ENCODE data around the gene YARS1. TPM values are rescaled to one million over a fixed set of nuclear protein-coding genes. Genes with fewer than 3 reads are reported as not detected.

YARS1 gene
- total and polyA plus RNA-seq, 2 of the 13 experiments (the other 11 are each of a cell fraction or from before 2014, with no cell fraction given), result 50.1 to 113 TPM

DNA sequence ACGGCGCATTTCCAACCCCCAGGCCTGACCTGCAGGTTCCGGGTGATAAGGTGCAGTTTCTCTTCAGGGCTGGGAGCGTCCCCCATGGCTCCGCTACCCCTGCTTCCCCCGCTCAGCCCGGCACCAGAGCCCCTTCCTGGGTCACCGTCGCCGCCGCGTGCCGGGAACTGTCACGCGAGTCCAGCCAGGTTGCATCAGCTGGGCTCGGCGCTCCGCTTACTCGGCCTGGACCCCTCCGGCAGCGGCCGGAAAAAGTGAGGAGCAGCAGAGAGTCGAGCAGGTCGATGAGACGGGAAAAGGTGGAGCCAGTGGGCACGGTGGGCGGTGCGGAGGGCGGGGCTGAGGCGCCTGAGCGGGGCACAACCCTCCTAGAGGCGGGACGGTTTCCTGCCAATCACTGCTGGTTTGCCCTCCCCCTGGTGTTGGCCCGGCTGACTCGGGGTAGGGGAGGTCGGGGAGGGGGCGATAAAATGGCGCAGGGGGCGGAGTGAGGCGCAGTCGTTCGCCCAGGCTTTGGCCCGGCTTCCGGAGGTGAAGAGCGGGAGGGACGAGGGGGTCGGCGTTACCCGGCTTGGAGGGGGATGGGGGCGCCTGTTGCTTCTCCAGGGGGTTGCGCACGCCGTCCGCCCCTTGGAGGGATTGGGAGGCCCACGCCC lies at the start of gene YARS1, which contains the start of gene S100PBP (continued):
- TF ChIP-seq ARHGAP35 (CRISPR knock-in tag; IDR thresholded peaks at IDR 0.05; ENCODE audit: borderline replicate concordance) (peak; percentile 78; the same call in 1 of the 2 replicates), ZFYVE20 (CRISPR knock-in tag; IDR thresholded peaks at IDR 0.05; ENCODE audit: borderline replicate concordance, low read depth) (no peak), ZNF136 (CRISPR knock-in tag; IDR thresholded peaks at IDR 0.05; ENCODE audit: low read depth) (peak; percentile 96), BRCA1 (CRISPR knock-in tag; IDR thresholded peaks at IDR 0.05) (peak; percentile 93; the same call in 1 of the 2 replicates), CREB3 (CRISPR knock-in tag; IDR thresholded peaks at IDR 0.05) (0 out of 2 replicates have a peak, but pooled peaks have one; percentile 52), ZNF441 (CRISPR knock-in tag; IDR thresholded peaks at IDR 0.05; ENCODE audit: borderline replicate concordance) (peak; percentile 98), MED13 (CRISPR knock-in tag; IDR thresholded peaks at IDR 0.05) (peak; percentile 34; the same call in 1 of the 2 replicates), KLF9 (CRISPR knock-in tag; IDR thresholded peaks at IDR 0.05; ENCODE audit: low read depth) (0 out of 2 replicates have a peak, but pooled peaks have one; percentile 80), ZNF263 (CRISPR knock-in tag; IDR thresholded peaks at IDR 0.05) (peak; percentile 52; the same call in 1 of the 2 replicates), ATF7-NPFF (CRISPR knock-in tag; IDR thresholded peaks at IDR 0.05; ENCODE audit: low read depth) (peak; percentile 95), TEAD2 (CRISPR knock-in tag; IDR thresholded peaks at IDR 0.05) (no peak), ATM (IDR thresholded peaks at IDR 0.05; ENCODE audit: borderline replicate concordance) (no peak), REPIN1 (CRISPR knock-in tag; IDR thresholded peaks at IDR 0.05; ENCODE audit: borderline replicate concordance, low read depth) (peak; percentile 98), ZNF329 (CRISPR knock-in tag; IDR thresholded peaks at IDR 0.05; ENCODE audit: low read depth) (peak; percentile 83), ZNF878 (CRISPR knock-in tag; IDR thresholded peaks at IDR 0.05) (peak; percentile 79; the same call in 1 of the 2 replicates), YEATS2 (CRISPR knock-in tag; IDR thresholded peaks at IDR 0.05; ENCODE audit: borderline replicate concordance) (peak; percentile 93), RFX3 (CRISPR knock-in tag; IDR thresholded peaks at IDR 0.05) (peak; percentile 34)
- TF ChIP-seq, protein P1, sequence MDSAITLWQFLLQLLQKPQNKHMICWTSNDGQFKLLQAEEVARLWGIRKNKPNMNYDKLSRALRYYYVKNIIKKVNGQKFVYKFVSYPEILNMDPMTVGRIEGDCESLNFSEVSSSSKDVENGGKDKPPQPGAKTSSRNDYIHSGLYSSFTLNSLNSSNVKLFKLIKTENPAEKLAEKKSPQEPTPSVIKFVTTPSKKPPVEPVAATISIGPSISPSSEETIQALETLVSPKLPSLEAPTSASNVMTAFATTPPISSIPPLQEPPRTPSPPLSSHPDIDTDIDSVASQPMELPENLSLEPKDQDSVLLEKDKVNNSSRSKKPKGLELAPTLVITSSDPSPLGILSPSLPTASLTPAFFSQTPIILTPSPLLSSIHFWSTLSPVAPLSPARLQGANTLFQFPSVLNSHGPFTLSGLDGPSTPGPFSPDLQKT (CRISPR knock-in tag; IDR thresholded peaks at IDR 0.05; ENCODE audit: borderline replicate concordance), result peak; percentile 97; the same call in 1 of the 2 replicates
- TF ChIP-seq, protein P2, sequence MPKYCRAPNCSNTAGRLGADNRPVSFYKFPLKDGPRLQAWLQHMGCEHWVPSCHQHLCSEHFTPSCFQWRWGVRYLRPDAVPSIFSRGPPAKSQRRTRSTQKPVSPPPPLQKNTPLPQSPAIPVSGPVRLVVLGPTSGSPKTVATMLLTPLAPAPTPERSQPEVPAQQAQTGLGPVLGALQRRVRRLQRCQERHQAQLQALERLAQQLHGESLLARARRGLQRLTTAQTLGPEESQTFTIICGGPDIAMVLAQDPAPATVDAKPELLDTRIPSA (CRISPR knock-in tag; IDR thresholded peaks at IDR 0.05; ENCODE audit: borderline replicate concordance), result no peak
- TF ChIP-seq, protein P3, sequence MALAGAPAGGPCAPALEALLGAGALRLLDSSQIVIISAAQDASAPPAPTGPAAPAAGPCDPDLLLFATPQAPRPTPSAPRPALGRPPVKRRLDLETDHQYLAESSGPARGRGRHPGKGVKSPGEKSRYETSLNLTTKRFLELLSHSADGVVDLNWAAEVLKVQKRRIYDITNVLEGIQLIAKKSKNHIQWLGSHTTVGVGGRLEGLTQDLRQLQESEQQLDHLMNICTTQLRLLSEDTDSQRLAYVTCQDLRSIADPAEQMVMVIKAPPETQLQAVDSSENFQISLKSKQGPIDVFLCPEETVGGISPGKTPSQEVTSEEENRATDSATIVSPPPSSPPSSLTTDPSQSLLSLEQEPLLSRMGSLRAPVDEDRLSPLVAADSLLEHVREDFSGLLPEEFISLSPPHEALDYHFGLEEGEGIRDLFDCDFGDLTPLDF (CRISPR knock-in tag; IDR thresholded peaks at IDR 0.05), result peak; percentile 43; the same call in 1 of the 2 replicates
- TF ChIP-seq, protein P4, sequence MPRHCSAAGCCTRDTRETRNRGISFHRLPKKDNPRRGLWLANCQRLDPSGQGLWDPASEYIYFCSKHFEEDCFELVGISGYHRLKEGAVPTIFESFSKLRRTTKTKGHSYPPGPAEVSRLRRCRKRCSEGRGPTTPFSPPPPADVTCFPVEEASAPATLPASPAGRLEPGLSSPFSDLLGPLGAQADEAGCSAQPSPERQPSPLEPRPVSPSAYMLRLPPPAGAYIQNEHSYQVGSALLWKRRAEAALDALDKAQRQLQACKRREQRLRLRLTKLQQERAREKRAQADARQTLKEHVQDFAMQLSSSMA (CRISPR knock-in tag; IDR thresholded peaks at IDR 0.05), result peak; percentile 73; the same call in 1 of the 2 replicates
- TF ChIP-seq, protein P5, sequence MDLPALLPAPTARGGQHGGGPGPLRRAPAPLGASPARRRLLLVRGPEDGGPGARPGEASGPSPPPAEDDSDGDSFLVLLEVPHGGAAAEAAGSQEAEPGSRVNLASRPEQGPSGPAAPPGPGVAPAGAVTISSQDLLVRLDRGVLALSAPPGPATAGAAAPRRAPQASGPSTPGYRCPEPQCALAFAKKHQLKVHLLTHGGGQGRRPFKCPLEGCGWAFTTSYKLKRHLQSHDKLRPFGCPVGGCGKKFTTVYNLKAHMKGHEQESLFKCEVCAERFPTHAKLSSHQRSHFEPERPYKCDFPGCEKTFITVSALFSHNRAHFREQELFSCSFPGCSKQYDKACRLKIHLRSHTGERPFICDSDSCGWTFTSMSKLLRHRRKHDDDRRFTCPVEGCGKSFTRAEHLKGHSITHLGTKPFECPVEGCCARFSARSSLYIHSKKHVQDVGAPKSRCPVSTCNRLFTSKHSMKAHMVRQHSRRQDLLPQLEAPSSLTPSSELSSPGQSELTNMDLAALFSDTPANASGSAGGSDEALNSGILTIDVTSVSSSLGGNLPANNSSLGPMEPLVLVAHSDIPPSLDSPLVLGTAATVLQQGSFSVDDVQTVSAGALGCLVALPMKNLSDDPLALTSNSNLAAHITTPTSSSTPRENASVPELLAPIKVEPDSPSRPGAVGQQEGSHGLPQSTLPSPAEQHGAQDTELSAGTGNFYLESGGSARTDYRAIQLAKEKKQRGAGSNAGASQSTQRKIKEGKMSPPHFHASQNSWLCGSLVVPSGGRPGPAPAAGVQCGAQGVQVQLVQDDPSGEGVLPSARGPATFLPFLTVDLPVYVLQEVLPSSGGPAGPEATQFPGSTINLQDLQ (CRISPR knock-in tag; IDR thresholded peaks at IDR 0.05), result no peak; the same call in 1 of the 2 replicates

All from HepG2 (cell line).